OCI-LY3 (cell line): Measurements from ENCODE around the gene DPP3.
"Not testable (repeated sequence)": the region's sequence is repeated elsewhere in the genome, so short reads cannot be mapped to it uniquely, and the experiment has no call there.

ENCODE experiments used
- CTCF ChIP-seq: fragments of 200-600, 300-600 bp; sonication (generic); IDR thresholded peaks from 2 replicates; pipeline ENCODE4 v1.5.1; 2014; ENCODE audit warnings: antibody characterized with exemption, low read length, low read depth
- EZH2phosphoT487 ChIP-seq: fragments of 200-600 bp; shearing (Covaris generic); IDR thresholded peaks from 2 replicates; pipeline ENCODE4 v1.6.1; 2018; ENCODE audit warnings: antibody characterized with exemption, mixed run types, low read depth

GRCh38 chr11:66540598-66540997 is 60.4 kb downstream of the DPP3 start:
- not testable (repeated sequence) for TF ChIP-seq EZH2phosphoT487, CTCF
